HepG2 (cell line): Measurements from ENCODE around the gene SLCO4A1. TPM values are rescaled to one million over a fixed set of nuclear protein-coding genes. Genes with fewer than 3 reads are reported as not detected.

Experiments
- ATF7-NPFF ChIP-seq: sonication (generic); formaldehyde crosslinking; IDR thresholded peaks from 2 replicates; pipeline ENCODE4 v1.8.1; 2023; ENCODE audit warnings: mild to moderate bottlenecking, low read depth, missing genetic modification reagents, moderate library complexity
- CEBPZ ChIP-seq: IDR thresholded peaks from 2 replicates; pipeline ENCODE4 v1.6.1; 2012; ENCODE audit warnings: low read length, improper control_type of control experiment
- DPF2 ChIP-seq: sonication (generic); formaldehyde crosslinking; IDR thresholded peaks from 2 replicates; pipeline ENCODE4 v1.4.0; 2020; ENCODE audit warnings: mild to moderate bottlenecking, low read depth, missing genetic modification reagents, borderline replicate concordance
- KLF13 ChIP-seq: sonication (generic); formaldehyde crosslinking; IDR thresholded peaks from 2 replicates; pipeline ENCODE4 v1.4.0; 2020; ENCODE audit warnings: mild to moderate bottlenecking, missing genetic modification reagents
- RERE ChIP-seq: IDR thresholded peaks from 2 replicates; pipeline ENCODE4 v1.6.1; 2016; ENCODE audit warnings: low read depth, missing genetic modification reagents, missing compliant biosample characterization
- RXRA ChIP-seq: sonication (generic); formaldehyde crosslinking; IDR thresholded peaks from 2 replicates; pipeline ENCODE4 v1.5.1; 2020; ENCODE audit warnings: missing genetic modification reagents
- ZBTB33 ChIP-seq: sonication (generic); formaldehyde crosslinking; IDR thresholded peaks from 2 replicates; pipeline ENCODE4 v1.4.0; 2020; ENCODE audit warnings: missing genetic modification reagents
- ZFP90 ChIP-seq: sonication (generic); formaldehyde crosslinking; IDR thresholded peaks from 2 replicates; pipeline ENCODE4 v1.8.0; 2022; ENCODE audit warnings: missing genetic modification reagents, mild to moderate bottlenecking, inconsistent platforms, borderline replicate concordance
- ZNF12 ChIP-seq: sonication (generic); formaldehyde crosslinking; IDR thresholded peaks from 2 replicates; pipeline ENCODE4 v1.5.0; 2020; ENCODE audit warnings: missing genetic modification reagents
- ZNF260 ChIP-seq: sonication (generic); formaldehyde crosslinking; IDR thresholded peaks from 2 replicates; pipeline ENCODE4 v1.4.0; 2020; ENCODE audit warnings: missing genetic modification reagents, low read depth, mild to moderate bottlenecking, borderline replicate concordance
- ZNF30 ChIP-seq: sonication (generic); formaldehyde crosslinking; IDR thresholded peaks from 2 replicates; pipeline ENCODE4 v1.5.0; 2020; ENCODE audit warnings: mild to moderate bottlenecking, missing genetic modification reagents
- ZNF530 ChIP-seq: sonication (generic); formaldehyde crosslinking; IDR thresholded peaks from 2 replicates; pipeline ENCODE4 v1.5.0; 2020; ENCODE audit warnings: low read depth, mild to moderate bottlenecking, missing genetic modification reagents
- ZNF772 ChIP-seq: sonication (generic); formaldehyde crosslinking; IDR thresholded peaks from 2 replicates; pipeline ENCODE4 v1.5.0; 2020; ENCODE audit warnings: mild to moderate bottlenecking, missing genetic modification reagents
- polyA plus RNA-seq, 8 experiments: library from polyadenylated mRNA; depleted of rRNA in 3 of 8; stranded (reverse) in 7 of 8; unstranded in 1 of 8; fragments of >200 nt; fragmentation: Illumina TruSeq in 4 of 8; extraction: Trizol in 4 of 8; gene quantifications; 2 replicates each; pipeline versions ENCODE4 v1.2.1 to v1.2.3, GENCODE V29; 2011 to 2016; ENCODE audit warnings: low read depth in 4 of 8, missing spikeins in 1 of 8, mixed read lengths in 1 of 8; ENCODE audit not compliant: insufficient read depth in 1 of 8
- total RNA-seq, 5 experiments: library from RNA; depleted of rRNA; stranded (reverse); fragments of >200 nt; fragmentation: Illumina TruSeq; extraction: Trizol; gene quantifications; 2 replicates each; pipeline ENCODE4 v1.2.3, GENCODE V29; 2016; ENCODE audit warnings: low read depth in 1 of 5
- TF ChIP-seq, protein P1 (sequence below): sonication (generic); formaldehyde crosslinking; IDR thresholded peaks from 2 replicates; pipeline ENCODE4 v1.4.0; 2020; ENCODE audit warnings: missing genetic modification reagents, borderline replicate concordance

Gene SLCO4A1
- total and polyA plus RNA-seq, 2 of the 13 experiments (the other 11 are each of a cell fraction or from before 2014, with no cell fraction given), result 55.5 to 112 TPM

GRCh38 chr20:62666736-62667529, 24.6 kb downstream of the SLCO4A1 start (continued):
- TF ChIP-seq ZNF260 (CRISPR knock-in tag) (no peak), DPF2 (CRISPR knock-in tag) (peak; percentile 94), CEBPZ (no peak), ATF7-NPFF (peak; percentile 70; the same call in 1 of the 2 replicates), ZNF530 (CRISPR knock-in tag) (no peak), KLF13 (CRISPR knock-in tag) (no peak), ZBTB33 (CRISPR knock-in tag) (peak; percentile 94), RXRA (CRISPR knock-in tag) (peak; percentile 98), ZNF12 (0 out of 2 replicates have a peak, but pooled peaks have one; percentile 72), RERE (CRISPR knock-in tag) (peak; percentile 78), ZFP90 (CRISPR knock-in tag) (peak; percentile 85; the same call in 1 of the 2 replicates), ZNF30 (CRISPR knock-in tag) (no peak), ZNF772 (CRISPR knock-in tag) (peak; percentile 99)
- TF ChIP-seq, protein P1, sequence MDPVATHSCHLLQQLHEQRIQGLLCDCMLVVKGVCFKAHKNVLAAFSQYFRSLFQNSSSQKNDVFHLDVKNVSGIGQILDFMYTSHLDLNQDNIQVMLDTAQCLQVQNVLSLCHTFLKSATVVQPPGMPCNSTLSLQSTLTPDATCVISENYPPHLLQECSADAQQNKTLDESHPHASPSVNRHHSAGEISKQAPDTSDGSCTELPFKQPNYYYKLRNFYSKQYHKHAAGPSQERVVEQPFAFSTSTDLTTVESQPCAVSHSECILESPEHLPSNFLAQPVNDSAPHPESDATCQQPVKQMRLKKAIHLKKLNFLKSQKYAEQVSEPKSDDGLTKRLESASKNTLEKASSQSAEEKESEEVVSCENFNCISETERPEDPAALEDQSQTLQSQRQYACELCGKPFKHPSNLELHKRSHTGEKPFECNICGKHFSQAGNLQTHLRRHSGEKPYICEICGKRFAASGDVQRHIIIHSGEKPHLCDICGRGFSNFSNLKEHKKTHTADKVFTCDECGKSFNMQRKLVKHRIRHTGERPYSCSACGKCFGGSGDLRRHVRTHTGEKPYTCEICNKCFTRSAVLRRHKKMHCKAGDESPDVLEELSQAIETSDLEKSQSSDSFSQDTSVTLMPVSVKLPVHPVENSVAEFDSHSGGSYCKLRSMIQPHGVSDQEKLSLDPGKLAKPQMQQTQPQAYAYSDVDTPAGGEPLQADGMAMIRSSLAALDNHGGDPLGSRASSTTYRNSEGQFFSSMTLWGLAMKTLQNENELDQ (CRISPR knock-in tag), result 0 out of 2 replicates have a peak, but pooled peaks have one; percentile 34
